GM19324 (cell line): ENCODE results near the gene ATL1.
"Not testable (repeated sequence)": the region's sequence is repeated elsewhere in the genome, so short reads cannot be mapped to it uniquely, and the experiment has no call there.

Experiments
- ATAC-seq: cut with Tn5 transposase; IDR thresholded peaks from one replicate; pipeline ENCODE4 v1.9.1; 2021; ENCODE audit warnings: mild to moderate bottlenecking, moderate library complexity; ENCODE audit not compliant: unreplicated experiment, low FRiP score

ATL1 gene

DNA sequence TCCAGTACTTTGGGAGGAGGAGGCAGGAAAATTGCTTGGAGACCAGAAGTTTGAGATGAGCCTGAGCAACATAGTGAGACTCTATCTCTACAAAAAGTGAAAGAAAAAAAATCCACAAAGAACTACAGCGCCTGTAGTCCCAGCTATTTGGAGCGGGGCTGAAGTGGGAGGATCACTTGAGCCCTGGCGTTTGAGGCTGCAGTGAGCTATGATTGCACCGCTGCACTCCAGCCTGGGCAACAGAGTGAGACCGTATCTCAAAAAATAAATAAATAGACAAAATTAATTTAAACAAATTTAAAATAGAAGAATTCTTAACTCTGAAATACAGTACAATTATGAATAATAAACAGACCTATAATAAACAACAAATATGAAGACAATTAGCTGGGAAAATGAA lies 40.9 kb downstream of the ATL1 start:
- ATAC-seq: no peak

DNA sequence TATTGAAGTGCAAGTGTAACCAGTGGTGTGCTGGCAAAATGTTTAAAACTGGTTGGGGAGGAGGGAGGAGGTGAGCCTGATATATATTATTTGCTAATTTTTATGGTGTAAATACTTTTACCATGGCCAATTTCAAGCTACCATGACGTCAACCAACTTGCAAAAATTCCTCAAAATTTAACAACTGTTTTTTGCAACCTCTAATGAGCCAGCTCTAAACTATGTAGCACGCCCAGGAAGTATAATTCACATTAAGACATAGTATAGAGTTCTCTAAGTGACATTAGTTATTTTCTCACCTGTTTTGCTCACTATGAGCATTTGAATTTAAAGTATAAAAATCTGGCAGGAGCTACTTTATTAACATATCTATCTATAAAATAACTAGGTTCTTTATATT lies 41.4 kb downstream of the ATL1 start:
- no peak for ATAC-seq

DNA sequence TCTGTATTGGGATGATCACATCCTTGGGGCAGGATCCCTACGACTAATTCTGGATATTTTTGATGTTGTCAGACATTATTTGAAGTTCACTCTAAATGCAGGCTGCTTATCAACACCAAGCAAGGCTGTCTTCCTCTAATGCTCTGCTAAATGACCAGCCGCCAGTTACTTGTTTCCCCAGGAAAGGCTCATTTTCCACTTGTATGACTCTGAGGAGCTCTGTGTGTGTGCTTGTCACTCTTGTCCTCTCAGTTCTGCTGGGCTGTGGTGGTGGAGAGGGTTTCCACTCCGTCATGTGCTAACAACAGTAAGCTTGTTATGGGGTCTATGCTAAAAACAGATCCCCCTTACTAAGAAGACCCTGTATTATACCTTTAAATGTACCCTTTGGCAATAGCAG lies 42.1 kb downstream of the ATL1 start:
- no peak for ATAC-seq

DNA sequence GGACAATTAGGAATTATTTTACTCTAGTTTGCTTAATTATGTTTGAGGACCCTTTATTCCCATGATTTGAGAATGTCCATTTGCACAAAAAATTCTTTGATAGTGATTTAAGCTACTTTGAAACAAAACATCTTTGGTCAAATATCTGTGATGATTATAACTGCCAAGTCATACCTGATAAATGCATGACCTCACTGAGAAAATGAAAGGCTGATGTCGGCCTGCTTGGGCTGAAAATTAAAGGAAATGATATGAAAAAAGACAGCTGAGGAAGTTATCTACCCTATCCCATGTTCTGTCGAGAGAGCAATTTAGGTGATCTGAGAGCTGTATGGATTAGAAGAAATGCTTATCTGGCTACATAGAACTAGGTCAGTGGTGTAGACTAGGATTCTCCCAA lies 43.6 kb downstream of the ATL1 start:
- ATAC-seq: no peak

DNA sequence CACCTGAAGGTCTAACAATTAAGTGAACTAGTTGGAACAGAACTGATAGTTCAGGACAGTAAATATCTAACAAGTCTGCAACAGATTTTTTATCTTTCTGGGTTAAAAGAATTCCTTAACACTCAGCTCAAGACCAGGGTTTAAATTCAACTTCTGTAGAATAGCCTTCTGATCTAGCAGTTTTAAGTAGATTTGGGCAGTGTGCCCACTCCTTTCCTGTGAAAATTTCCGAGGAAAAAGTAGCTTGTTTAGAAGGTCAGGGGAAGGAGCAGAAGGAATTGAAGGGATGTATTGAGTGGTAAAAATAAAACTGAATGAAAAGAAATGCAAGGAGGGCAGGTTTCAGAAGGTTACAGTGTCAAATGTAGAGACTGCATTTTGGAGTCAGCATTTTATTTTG lies 45.8 kb downstream of the ATL1 start:
- ATAC-seq: no peak

DNA sequence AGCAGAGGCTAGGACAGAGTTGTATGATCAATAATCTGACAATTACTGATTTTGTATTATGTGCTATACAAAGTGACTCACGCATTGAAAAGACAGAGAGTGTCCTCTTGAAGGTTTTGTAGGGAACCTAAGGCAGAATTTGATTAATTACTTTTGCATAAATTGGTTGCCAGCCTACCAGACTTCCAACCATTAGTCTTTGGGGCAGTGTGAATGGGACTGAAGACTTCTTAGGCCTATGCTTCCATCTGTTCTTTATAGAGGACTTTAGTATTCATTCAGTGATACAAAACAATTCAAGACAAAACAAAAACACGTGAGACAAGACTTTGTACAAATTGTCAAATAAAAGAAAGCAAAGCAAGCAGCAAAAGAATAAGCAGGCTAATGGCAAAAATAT lies 46.5 kb downstream of the ATL1 start:
- no peak for ATAC-seq

DNA sequence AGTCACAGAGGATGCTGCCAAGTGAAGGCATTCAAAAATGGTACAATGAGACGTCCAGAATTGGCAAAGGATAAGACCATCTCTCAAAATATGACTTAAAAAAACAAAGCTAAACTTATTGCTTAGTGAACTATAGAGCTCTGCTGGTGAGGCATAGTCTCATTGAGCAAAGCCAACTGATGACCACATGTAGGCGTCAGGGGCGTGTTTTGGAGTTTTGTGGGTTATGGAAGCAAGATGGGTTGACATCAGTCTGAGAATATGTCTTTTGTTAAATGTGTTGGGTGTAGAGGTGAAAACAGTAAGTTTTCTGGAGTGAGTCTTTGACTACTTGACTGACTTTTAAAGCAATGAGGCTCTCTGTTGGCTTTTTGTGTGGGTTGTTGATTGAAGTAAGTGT lies 47.2 kb downstream of the ATL1 start:
- ATAC-seq: no peak

DNA sequence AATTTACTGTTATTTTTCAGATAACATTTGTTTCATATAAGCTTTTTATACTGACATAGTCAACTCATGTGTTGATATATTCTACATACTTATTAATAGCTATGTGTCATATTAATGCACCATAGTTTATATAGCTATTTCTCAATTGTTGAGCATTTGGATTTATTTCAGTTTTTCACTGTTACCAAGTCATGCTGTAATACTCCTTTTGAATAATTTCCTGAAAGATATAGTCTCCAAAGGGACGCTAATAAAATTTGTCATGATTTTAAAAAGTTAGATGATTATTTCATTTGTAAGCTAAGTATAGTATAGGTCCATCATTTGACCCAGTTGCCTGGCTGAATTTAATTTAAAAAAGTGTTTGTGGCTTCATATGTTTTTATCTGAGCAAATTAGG lies 47.8 kb downstream of the ATL1 start:
- ATAC-seq: no peak

DNA sequence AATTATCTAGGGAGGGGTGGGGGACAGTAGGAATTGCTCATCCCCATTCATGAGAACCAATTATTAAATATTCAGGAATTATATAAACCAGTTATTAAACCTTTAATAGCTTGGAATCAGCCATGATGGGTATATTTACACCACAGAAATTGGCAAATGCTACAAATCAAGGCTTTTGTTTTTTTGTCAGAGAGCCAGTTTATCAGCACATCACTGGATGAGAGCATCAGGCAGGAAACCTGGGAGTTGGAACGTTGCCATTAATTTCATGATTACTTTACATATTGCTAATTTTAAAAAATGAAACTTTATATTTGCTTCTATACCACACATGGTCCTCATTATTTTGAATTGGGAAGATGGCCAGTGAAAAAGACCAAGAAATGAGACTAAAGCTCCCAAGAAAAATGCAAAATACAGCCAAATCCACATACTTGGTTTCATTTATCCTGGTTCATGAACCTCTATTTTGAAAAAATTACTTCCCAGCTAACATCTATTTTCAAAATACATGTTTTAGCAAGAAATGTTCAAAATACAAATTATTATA lies 48.4 kb downstream of the ATL1 start:
- no peak for ATAC-seq

DNA sequence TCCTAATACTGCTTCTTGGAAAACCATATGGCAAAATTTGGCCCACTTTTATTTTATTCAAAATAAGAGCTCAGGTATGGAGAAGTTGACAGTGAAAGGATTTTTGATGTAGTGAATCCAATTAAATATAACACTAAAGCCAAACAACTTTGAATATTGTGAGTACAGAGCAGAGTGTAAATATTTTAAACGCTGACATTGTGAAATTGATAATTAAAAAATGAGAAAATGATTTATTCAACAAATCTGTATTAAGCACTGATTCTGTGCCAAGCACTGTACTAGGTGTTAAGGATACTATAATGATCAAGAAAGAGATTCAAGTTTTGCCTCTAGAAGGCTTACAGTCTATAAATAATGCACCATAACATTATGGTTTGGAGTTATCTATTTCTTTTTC lies 50.5 kb downstream of the ATL1 start:
- no peak for ATAC-seq

DNA sequence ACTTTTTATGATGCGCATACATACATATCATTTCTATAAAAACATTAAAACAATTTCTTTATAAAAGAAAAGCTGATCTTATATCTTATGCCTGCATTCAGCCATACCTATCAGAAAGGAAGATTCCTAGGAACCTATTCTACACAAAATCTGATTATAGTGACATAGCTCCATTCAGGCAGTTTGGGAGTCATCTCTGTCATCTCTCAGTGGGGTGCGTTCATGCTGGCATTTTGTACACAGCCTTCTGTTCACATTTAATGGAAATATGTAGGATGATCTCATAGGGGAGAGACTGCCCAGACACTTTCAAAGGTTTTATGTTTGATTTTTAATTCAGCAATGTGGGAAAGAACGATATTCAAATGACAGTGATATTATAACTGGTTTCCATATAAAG lies 52.9 kb downstream of the ATL1 start:
- ATAC-seq: no peak

DNA sequence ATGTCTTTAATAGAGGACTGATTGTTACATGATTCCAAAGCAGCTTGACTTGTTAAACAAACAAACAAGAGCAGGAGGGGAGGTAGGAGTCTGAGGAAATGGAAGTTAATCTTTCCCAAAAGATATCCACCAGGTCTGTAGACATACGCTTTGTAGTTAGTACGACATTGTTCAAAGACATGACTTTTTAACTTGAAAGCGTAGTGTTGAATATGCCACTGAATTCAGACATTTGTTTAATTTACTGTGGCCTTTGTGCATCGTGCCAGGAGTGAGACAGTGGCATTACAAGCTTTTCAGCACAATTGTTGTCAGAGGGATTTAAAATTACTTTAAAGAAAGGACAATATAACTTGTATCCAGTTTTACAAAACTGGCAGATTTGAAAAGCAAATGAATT lies 55.1 kb downstream of the ATL1 start:
- ATAC-seq: no peak

DNA sequence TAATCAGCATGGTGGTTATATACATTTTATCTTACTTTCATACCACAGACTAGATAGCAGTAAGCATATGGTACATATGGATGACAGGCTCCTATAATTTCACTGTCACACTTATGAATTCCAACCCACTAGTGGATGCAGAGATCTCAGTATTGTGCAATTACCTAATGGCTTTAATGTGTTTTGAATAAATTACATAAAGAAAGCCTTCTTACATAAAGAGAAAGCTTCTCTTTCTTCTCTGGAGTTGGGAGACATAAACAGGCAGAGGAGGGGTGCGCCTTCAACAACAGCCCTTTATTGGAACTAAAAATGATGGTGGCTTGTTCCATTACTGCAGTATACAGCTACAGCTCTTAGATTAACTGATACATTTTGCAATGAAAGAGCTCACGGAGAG lies 55.6 kb downstream of the ATL1 start:
- no peak for ATAC-seq

DNA sequence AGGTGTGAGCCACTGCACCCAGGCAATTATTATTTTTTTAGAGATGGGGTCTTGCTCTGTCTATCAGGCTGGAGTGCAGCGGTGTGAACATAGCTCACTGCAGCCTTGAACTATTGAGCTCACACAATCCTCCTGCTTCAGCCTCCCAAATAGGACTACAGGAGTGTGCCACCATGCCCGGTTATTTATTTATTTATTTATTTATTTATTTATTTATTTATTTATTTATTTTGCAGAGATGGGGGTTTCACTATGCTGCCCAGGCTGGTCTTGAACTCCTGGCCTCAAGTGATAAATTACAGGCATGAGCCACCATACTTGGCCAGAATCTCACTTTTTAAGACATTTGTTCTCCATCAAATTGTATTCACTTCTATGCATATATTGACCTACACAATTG lies 56.3 kb downstream of the ATL1 start:
- ATAC-seq: no peak

DNA sequence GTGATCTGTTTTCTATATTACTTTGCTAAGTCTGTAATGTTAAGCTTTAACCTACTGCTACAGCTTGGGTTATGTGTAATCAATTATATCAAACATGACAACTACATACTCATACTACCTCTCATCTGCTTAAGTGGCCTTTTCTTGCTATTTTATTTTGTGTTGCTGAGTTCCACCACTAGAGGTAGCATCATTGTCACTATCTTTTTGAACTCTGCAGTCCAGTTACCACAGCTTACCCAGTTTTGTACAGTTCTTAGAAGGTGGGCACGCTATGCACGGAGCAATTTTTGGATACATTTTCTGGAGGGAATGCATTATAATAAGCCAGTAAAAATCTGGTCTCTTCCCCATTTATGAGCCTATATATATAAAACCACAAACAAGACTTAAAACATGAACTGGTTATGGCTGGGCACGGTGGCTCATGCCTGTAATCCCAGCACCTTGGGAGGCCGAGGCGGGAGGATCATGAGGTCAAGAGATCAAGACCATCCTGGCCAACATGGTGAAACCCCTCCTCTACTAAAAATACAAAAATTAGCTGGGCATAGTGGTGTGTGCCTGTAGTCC lies 59.7 kb downstream of the ATL1 start:
- no peak for ATAC-seq

DNA sequence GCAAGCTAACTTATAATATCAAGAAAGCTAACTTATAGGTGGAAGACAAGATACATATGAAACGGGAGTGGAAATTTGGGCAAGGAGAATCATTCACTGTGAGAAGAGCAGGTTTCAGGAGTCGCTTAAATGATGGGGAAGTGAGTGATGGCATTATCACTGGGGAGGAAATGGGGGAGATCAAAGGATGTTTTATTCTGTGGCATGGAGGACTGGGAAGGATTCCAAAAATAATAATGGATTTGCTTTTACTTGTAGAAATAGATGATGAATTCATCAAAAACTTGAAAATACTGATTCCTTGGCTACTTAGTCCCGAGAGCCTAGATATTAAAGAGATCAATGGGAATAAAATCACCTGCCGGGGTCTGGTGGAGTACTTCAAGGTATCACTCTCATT lies 60.4 kb downstream of the ATL1 start:
- ATAC-seq: no peak

DNA sequence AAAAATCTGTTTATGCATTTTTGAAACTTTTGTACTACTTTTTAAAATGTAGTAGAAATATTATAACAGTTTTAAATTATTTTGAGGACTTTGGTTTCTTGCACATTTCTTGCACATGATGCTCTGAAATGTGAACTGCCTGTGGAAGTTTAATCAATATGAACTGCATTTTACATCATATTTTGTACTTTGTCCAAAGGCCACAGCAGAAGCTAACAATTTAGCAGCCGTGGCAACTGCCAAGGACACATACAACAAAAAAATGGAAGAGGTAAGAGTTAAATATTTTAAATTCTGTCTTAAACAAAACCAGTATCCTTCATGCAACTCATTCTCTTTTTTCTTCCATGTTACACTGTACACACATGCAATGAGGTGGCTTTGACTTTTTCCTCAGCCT lies 63.0 kb downstream of the ATL1 start:
- ATAC-seq: no peak

DNA sequence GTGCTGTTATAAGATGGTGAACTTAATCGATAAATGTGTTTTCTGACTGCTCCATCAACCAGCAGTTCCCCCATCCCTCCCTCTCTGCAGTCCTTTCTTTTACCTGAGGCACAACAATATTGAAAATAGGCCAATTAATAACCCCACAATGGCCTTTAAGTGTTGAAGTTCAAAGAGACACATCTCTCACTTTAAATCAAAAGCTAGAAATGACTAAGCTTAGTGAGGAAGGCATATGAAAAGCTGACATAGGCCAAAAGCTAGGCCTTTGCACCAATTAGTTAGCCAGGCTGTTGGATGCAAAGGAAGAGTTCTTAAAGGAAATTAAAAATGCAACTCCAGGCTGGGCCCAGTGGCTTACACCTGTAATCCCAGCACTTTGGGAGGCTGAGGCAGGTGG lies 64.5 kb downstream of the ATL1 start:
- ATAC-seq: no peak

DNA sequence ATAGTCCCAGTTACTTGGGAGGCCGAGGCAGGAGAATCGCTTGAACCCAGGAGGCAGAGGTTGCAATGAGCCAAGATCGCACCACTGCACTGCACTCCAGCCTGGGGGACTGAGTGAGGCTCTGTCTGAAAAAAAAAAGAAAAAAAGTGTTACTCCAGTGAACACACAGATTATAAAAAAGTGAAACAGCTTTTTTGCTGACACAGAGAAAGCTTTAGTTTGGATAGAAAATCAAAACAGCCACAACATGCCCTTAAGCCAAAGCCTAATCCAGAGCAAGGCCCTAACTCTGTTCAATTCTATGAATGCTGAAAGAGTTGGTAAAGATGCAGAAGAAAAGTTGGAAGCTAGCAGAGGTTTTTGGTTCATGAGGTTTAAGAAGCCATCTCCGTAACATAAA lies 65.0 kb downstream of the ATL1 start:
- not testable (repeated sequence) for ATAC-seq

DNA sequence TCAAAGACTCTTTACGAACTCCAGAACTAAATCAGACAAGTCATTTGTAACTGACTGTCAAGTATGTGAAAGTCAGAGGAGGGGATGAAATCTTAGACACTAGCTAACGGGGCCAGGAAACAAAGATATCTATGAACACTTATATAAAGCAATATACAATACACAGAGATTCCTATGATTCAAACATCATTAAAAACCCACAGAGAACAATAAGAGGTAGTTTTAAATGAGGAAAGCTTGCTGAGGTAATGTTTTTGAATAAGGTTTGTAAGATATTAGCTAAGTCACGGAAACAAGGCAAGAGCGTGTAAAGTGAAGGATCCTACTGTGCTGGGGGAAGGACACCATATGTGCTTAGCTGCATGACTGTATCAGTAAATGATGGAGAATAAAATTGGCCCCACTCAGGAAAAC lies 71.5 kb downstream of the ATL1 start:
- no peak for ATAC-seq

DNA sequence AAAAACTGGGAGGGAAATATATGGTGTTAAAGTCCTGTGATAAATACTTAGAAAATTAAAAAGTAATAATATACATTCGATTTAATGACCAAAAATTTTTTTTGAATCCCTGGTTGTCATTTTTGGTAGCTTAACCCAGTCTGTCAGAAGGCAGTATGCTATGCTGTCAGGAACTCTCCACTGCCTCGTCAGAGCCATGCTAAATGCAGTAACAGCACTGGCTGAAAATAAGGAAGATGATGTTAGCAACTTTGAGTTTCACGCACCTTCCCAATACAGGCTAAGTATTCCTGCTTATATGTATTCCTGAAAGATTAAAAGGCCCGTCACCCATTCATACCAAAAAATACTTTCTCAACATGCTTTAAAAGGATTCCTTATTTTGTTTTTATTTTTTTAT lies 74.0 kb downstream of the ATL1 start:
- ATAC-seq: no peak

DNA sequence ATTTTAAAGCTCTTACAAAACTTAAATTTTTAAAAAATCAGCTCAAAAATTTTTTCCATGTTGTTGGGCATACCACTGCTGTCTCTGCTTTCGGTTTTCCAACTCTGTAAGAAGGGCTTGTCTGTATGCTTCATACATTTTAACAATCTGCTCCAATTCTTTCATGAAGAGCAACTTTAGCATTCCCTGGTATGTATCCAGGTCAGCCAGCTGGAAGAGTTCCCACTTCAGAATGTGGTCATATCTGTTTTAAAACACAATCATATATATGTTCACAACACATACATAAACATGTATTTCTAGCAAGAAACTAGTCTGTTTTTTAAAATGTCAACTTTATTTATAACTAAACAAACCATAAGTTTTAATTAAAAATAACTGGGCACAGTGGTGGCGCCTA lies 75.2 kb downstream of the ATL1 start:
- no peak for ATAC-seq

DNA sequence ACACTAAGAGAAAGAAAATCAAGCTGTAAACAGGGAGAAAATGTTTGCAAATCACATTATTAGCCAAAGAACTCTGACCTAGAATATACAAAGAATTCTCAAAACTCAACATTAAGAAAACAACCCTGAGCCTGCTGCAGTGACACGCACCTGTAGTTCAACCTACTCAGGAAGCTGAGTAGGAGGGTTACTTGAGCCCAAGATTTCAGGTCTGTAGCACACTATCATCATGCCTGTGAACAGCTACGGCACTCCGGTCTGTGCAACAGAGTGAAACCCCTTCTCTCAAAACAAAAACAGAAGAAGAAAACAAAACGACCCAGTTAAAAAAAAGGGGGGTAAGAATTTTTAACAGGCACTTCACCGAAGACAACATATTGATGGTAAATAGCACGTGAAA lies 87.3 kb downstream of the ATL1 start:
- ATAC-seq: no peak
